Spleen (tissue), 7 donors: ENCODE data around the gene TNFSF18.

ENCODE experiments used
- CTCF ChIP-seq, 11 experiments: fragments of 200-600 bp in 7 of 11; fragments of 450-650 bp in 4 of 11; sonication (generic) in 4 of 11; IDR thresholded peaks in 8 of 11; conservative IDR thresholded peaks in 3 of 11; 1 replicate in 7 of 11; 2 replicates in 4 of 11; pipeline versions ENCODE4 v1.4.0 to v1.8.0; 2016 to 2021; ENCODE audit warnings: antibody characterized with exemption in 11 of 11, inconsistent platforms in 4 of 11, mild to moderate bottlenecking in 1 of 11
- POLR2A ChIP-seq, 3 donors: fragments of 450-650 bp; IDR thresholded peaks; one replicate each; pipeline ENCODE4 v1.5.1; 2017; ENCODE audit warnings: antibody characterized with exemption in 3 of 3, mild to moderate bottlenecking in 1 of 3
- donor health status: DM: no; HTN: no; CAD: no; lungs with moderate emphysema.
- donor health status: DM: no; HTN: no; CAD: no.
- donor health status: DM: no; HTN: no; CAD: no.

GRCh38 chr1:173058556-173058955 is 7.8 kb upstream of the TNFSF18 start:
- TF ChIP-seq CTCF (IDR thresholded peaks at IDR 0.05 in 8 of 11, conservative IDR thresholded peaks at IDR 0.05 in 3 of 11), result no peak
- no peak for TF ChIP-seq POLR2A (IDR thresholded peaks at IDR 0.05)
